Stimulated activated CD8-positive, alpha-beta memory T cell treated with anti-CD3 and anti-CD28 coated beads, Interleukin-4, amount 100 ng/mL, for 4 hours (primary cell): Measurements from ENCODE around the gene ERCC4.

Experiments
- DNase-seq, 2 donors: peaks; one replicate each; pipeline ENCODE4 v3.0.0-alpha.2; 2020; ENCODE audit warnings: low read depth in 2 of 2, low spot score in 1 of 2

The ERCC4 gene

DNA sequence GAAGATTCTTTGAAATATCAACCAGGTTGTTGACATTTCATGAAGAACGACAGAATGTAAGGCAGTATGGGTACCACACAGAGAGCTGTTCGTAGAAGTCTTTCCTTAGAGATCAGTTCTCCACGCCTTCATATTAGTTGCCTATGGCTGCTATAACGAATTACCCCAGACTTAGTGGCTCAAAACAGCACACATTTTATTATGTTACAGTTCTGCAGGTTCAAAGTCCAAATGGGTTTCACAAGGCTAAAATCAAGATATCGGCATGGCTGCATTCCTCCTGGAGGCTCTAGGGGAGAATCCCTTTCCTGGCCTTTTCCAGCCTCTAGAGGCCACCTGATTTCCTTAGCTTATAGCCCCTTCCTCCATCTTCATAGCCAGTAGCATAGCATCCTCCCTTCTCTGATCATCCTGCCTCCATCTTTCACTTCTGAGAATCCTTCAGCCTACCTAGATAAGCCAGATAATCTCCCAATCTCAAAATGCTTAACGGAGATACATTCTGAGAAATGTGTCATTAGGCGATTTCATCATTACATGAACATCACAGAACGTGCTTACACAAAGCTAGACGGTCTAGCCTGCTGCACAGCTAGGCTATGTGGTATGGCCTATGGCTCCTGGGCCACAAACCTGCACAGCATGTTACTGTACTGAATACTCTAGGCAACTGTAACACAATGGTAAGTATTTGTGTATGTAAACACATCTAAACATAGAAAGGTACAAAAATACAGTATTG, 26.0 kb downstream of the ERCC4 start:
- DNase-seq: no peak

DNA sequence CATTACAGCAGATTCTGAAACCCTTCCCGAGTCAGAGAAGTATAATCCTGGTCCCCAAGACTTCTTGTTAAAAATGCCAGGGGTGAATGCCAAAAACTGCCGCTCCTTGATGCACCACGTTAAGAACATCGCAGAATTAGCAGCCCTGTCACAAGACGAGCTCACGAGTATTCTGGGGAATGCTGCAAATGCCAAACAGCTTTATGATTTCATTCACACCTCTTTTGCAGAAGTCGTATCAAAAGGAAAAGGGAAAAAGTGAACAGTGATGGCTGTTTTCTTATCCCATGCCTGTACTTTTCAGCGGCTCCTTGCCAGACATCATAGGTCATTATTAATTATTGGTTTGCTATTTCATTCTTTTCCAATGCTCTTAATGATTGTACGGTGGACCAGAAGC, 28.1 kb downstream of the ERCC4 start:
- DNase-seq: no peak

DNA sequence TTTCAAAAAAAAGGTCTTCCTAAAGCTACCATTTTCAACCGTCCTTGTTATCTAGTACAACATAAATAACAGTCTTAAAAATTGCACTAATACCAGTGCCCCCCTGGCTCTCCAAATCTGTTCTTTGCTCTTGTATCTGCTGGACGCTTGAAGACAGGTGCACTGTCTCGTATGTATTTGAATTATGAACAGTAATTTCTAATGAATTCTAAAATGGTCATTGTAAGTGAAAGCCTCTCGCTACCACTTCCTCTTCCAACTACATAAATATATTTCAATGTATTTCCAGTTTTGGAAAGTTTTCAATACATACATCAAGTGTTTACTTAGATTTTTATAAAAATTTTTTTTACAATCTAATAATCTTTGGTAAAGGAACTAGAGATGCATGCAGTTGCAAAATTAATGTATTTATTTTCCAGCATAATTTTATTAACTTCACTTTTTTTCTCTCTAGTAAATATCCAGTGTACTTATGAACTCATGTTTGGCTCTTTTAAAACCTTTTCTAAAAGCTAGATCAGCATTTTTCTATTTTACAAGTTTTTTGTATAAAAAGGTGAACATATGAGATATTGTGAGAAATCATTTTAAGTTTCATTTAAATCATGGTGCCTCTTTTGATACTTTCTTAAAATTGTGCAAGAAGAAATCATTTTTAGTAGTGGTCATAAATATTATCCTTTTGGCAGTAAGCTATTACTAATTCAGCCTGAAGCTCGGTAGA, 31.0 kb downstream of the ERCC4 start:
- DNase-seq: no peak

DNA sequence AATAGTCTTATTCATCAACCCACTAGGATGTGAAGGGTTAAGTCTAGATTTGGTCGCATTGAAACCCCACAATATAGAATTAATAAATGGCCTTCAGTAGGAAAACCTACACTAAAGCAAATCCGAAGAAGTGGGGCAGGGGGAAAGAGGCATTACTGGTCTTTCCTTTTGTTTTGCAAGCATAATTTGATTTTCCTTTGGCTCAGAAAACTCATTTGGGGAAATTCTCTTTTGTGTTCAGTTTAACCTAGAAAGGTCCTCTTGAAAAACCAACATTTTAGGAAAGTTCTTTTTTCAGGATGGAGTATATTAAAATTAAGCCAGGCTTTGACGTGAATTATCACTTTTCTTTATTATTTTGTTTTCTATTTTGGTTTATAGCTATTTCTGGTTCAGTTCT, 31.7 kb downstream of the ERCC4 start:
- DNase-seq: no peak

DNA sequence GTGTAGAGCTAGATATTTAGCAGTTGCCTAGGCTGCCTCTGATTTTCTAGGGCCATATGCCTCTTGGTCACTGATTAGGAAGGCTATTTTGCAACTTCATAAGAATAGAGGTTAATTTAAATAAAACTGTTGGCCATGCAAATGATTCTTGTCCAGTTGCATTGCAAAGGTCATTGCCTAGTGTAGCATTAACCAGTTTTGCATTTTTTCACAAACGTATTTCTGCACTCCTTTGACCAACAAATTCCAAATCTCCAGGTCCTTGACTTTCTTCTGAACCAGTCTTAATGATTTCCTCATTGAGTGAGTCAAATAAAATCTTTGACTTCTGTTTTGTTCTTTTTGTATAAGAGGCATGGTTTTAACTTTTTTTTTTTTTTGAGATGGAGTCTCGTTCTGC, 33.5 kb downstream of the ERCC4 start:
- no peak for DNase-seq

DNA sequence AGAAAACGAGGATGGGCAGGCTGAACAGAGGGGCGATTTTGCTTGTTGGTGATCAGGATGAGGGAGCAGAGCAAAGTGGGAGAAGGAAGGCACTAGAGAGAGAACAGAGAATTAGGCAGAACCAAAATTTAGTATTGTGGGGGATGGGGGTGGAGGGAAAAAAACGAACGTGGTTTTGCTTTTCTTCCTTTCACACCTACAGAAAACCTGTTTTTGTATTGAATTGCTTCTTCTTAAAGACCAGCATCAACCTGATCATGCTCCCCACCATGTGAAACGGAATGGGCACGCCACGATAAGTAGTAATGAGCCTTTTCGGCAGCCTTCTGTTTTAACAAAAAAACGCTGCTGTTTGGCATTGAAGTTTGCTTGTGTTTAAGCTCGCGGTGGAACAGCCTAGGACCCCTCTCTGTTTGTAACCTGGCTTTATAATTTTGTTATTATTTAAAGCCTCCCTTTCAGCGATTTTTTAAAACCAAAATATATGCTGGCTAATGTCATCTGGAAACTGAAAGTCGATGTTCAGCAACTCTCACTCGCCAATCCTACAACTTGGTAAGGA, 36.8 kb downstream of the ERCC4 start:
- DNase-seq: no peak

DNA sequence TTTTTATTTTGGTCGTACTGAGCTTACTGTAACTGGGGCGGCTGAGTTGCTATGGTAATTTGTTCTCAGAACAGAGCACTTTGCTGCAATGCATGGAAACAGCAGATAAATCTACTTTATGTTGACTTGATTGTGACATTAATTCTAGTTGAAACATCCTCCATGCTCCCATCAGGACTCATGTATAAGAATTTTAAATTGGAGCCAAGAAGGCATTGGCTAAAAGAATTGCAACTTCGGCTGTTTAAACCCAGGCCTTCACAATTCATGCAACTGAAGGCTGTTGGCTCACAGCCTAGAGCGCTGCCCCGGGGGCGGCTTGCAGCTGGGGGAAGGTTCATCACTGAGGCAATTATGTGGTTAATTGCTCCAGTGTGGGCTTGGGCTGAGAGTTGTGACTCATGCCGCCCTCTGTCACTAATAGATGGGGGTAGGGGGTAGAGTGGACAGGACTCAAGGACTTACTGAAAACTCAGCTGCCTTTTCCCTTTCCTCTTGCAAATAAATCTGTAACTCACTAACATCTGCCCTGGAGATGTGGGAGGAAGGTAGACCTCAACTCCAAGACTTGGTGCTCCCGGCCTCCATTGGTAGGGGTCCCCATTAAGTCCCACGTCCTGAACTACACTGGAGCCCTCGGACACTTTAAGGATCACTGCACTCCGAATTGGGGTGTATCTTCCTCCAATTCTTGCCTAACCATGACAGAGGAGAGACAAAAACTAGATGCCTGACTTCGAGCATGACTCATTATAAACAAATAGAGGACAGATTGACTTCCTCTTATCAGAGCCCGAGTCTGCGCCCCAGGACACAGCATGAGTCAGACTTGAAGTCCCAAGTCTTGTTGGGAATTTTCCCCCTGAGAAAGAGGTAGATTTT, 37.5 kb downstream of the ERCC4 start:
- DNase-seq: no peak

DNA sequence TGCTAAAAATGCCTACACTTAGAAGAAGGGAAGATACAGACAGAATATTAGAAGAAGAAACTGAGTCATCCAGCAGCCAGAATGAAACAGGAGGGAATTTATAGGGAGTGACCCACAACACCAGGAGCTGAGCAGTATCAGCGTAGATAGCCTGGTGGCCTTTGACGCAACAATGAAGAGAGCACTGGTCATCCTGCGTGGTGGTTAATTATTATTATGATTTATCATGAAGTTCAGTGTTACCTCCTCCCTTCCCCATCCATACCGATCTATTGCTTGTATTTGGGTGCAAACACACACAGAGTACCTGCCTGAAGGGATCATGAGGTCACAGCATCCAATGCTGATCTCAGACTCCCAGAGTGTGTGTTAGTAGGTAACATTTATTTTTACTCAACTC, 38.5 kb downstream of the ERCC4 start:
- DNase-seq: no peak

DNA sequence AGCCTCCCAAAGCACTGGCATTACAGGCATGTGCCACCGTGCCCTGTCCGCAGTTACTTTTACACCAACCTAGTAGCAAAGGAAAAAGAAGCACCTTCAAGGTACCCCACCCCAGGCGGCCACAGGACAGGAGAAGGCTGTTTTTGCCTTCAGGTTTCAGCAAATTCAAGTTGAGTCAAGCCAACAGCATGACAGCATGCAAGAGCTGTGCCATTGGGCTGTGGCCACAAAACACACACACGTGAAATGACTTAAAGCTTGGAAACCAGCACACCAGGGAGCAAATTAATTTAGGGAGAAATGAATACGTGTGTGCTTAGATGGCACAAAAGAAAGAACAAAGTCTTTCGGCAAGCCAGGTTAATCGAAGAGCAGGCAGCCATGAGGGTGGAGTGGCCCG, 39.7 kb downstream of the ERCC4 start:
- DNase-seq: no peak

DNA sequence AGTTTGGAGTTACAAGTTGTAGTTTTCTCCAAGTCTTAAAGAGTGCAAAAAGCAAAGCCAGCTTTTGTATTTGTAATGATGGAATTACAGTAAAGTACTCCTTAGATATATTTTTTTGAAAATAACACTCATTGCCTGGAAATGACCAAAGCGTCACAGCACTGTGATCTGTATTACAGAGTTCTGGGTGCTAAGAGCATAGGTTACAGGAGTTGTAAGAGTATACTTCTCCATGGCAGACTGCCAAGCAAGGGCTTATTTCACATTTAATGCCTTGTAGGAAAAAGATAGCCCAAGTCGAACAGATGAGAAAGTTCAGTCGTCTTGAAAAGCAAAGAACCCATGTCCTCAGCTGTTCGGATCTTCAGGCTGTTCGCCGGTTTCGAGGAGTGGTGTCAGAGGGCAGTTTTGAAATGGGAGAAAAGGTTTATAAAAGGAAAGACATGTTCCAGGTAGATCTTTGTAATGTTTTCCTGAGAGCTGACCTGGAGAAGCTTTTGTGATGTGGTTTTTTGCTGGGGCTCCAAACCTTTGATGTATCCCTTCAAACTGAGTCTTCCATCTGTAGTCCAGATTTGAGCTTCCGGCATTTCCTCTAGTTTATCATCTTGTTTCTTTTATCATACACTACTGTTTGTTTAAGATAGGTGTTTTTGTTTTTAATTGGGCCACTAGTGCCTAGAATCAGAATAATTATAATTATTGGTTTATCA, 41.3 kb downstream of the ERCC4 start:
- no peak for DNase-seq

DNA sequence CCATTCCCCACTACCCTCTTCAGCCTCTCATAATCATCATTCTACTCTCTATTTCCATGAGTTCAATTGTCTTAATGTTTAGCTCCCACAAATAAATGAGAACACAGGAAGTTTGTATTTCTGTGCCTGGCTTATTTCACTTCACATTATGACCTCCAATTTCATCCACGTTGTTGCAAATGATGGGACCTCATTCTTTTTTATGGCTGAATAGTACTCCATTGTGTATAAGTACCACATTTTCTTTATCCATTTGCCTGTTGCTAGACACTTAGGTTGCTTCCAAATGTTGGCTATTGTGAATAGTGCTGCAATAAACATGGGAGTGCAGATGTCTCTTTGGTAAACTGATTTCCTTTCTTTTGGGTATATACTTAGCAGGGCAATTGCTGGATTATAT, 42.3 kb downstream of the ERCC4 start:
- DNase-seq: no peak

DNA sequence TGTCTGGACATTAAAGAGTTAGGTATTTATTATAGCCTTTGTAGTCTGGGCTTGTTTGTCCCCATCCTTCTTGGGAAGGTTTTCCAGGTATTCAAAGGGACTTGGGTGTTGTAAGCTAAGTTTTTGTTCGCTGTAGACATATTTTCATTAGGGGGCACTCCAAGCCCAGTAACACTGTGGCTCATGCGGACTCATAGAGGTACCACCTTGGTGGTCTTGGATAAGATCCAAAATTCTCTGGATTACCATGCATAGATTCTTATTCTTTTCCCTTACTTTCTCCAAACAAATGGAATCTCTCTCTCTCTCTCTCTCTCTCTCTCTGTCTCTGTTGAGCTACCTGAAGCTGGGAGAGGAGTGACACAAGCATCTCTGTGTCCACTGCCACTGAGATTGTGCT, 48.9 kb downstream of the ERCC4 start:
- DNase-seq: no peak

DNA sequence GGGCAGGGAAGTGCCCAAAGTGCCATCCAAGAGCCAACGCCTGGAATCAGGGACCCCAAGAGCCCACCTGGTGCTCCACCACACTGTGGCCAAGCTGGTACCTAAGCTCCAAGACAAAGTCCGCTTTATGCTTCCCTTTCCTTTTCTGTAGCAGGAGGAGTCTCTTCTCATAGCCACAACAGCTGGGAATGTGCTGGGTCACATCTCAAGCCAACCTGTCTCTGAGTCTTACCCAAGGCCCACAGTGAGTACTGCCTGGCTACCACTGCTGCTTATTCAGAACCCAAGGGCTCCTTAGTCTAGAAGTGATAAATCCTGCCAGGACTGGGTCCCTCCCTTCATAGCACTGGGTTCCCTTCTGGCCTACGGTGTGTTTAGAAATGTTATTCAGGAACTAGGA, 49.8 kb downstream of the ERCC4 start:
- no peak for DNase-seq

DNA sequence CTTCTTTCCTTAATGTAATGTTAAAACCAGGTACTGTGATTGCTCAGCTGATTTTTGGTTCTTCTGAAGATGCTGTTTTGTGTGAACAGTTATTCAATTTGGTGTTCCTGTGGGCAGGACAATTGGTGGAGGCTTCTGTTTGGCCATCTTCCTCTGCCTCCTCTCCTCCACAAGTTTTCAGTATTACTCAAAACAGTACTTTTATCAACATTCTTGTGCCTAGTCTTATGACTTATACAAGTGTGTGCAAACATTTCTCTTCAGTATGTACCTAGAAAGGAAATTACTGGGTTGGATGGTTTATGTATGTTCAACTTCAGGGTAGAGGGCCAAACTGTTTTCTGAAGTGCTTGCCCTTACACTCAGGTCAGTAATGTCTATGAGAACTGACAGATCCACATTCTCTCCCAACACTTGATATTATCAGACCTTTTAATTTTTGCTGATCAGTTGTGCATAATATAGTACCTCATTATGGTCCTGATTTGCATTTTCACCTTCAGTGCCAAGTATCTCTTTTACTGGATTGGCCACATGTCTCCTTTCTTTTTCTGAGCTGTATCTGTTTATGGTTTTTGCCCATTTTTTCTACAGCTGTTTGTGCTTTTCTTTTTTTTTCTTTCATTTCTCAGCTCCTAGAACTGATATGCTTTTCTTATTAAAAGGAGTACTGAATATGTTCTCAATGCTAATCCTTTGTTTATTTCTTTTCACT, 50.9 kb downstream of the ERCC4 start:
- no peak for DNase-seq

DNA sequence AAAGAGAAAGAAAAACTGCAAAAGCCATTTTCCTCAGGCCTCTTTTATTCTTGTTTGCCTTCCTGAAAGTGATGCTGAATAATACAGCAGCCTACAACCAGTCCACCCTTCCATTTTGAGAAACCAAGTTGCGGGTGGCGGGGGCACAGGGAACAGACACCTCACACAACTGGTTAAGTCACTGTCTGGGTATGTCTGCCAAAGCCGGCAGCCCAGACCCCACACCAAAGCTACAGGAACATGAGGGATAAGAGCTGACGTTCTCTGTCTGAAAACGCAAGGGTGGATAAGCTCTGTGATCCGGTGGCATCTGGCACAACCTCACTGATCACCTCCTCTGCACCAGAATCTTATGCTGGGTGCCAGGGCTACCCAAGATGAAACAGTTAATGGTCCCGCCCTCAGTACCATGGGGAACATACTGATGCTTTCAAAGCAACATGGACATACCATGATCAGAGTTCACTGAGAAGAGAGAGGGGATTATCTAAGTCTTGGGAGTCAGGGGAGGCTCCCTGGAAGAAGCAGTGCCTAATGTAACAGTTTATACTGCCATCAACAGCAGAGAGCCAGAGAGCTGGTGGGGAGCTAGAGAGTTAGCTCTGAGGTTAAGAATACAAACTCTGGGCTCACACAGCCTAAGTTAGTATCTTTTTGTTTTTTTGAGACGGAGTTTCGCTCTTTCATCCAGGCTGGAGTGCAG, 53.5 kb downstream of the ERCC4 start:
- DNase-seq: no peak

DNA sequence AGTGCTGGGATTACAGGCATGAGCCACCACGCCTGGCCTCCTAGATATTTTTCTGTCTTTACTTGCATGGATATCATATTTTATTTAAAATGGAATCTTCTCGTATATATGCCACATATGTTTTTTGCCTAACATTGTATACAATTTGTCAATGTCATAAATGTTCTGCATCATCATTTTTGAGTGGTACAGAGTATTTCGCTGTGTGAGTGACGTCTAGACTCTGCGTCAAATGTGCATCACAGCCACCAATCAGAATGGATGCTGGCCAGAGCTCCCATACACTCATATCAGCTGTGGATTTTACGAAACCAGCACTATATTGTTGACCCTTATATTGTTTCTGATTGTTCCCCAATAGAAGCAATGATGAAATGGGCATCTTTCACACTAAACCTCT, 57.2 kb downstream of the ERCC4 start:
- no peak for DNase-seq

DNA sequence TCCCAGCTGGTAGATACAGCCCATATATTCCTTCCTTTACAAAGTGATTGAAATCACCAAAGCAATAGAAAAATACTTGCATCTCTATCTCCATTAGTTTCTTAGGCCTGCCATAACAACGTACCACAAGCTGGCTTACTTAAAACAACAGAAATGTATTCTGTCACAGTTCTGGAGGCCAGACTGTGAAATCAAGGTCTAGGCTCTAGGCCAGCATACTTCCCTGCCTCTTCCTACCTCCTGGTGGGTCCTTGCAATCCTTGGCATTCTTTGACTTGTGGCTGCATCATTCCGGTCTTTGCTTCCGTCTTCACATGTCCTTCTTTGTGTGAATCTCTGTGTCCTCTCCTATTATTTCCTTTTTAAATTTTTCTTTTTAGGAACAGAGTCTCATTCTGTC, 62.5 kb downstream of the ERCC4 start:
- no peak for DNase-seq

DNA sequence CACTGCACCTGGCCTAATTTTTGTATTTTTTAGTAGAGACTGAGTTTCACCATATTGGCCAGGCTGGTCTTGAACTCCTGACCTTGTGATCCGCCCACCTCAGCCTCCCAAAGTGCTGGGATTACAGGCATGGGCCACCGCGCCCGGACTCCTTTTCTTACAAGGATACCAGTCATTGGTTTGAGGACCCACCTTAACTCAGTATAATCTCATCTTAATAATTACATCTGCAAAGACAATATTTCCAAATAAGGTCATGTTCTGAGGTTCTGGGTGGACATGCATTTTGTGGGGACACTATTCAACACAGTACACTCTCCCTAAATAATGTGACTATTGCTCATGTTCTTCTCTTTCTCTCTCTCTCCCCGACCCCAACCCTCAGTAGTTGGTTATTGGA, 63.7 kb downstream of the ERCC4 start:
- no peak for DNase-seq

DNA sequence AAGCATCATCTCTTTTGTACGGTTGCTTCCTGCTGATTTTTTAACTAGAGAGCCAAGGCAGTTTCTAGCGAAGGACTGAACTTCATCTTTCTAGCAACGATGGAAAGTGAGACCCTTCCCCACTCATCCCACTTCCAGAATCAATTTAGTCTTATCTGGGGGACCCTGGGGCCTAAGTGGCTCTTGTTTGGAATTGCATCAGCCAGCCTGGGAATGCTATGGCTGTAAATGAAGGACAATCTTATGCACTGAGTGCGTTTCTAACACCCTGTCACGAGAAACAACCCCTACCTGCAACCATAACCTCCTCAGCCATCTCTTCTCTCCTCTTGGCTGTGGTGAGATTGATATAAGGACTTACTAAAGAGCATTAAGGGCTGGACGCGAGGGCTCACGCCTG, 64.8 kb downstream of the ERCC4 start:
- DNase-seq: no peak

DNA sequence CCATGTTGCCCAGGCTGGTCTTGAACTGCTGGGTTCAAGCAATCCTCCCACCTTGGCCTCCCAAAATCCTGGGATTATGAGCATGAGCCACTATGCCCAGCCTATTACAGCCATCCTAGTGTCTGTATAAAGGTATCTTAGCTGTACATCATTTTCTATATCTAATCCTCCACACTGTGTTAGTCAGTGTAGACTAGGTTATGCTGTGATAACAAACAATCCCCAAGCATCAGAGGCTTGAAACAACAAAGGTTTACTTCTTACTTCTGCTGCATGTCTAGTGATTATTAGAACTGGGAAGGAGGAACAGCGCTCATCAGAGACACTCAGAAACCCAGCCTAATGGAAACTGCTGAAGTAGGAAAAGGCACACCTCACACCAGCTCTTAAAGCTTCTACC, 68.1 kb downstream of the ERCC4 start:
- DNase-seq: no peak
